NCI-H146 (cell line): ENCODE measurements around the gene UTP18.
"Not testable (repeated sequence)": the region's sequence is repeated elsewhere in the genome, so short reads cannot be mapped to it uniquely, and the experiment has no call there.

Experiments used
- DNase-seq: peaks from one replicate; lab custom pipeline; 2025; lab: John Stamatoyannopoulos, UW

UTP18 gene

DNA sequence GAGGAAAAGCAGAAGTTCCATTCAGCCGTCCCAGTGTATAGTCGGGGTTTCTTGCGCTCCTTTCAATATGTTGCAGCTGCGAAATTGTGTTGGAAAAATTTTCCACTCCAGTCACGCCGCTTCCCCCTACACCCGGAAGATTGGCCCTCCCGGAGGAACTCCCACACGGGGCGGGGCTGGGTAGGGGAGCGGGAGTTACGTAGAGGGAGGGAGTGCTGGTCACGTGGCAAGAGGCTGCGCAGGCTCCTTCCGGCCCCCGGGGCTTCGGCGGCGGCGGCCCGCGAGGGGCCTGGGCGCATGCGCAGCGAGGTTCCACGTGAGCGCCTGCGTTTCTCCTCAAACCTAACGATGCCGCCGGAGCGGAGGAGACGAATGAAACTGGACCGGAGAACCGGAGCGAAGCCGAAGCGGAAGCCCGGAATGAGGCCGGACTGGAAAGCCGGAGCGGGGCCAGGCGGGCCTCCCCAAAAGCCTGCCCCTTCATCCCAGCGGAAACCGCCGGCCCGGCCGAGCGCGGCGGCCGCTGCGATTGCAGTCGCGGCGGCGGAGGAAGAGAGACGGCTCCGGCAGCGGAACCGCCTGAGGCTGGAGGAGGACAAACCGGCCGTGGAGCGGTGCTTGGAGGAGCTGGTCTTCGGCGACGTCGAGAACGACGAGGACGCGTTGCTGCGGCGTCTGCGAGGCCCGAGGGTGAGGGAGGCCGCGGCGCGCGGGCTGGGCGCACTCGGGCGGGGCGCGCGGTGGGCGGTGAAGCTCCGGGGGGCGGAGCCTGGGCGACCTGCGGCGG, at the start of gene UTP18:
TSS of gene UTP18 (plus strand) at position 310 of the 787 bp plus-strand sequence. CDS start at position 349, 39 bp downstream.
- DNase-seq = peak; percentile 97

DNA sequence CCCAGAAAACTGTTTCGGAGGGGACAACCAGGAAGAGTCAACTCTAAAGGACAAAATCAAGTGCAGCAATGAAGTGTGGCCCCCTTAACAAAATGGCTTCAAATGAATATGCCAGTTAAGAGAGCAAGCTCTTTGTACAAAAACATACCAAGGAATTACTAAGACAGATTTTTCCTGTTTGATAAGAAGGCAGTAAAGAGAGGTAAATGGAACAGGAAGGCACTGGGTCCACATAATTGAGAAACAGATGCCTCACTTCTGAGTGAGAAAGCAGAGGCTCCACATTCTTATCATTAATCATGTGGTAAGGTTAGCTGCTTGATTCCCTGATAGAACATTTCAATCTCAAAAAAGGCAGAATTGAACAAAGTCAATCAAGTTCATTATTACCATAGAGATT, 45.4 kb upstream of the UTP18 start:
- DNase-seq = no peak

DNA sequence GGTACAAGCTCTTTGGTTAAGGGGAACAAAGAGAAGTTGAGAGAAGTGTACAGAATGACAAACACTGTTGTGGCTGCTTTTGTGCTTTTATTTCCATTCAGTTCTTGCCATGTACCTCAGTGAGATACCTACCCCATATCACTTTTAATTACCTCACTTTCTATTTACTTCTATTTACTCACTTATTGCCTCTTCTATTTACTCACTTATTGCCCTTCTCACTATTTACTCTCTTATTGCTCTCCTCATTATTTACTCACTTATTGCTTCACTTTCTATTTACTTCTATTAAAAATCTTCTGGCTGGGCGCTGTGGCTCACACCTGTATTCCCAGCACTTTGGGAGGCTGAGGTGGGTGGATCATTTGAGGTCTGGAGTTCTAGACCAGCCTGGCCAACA, 42.4 kb upstream of the UTP18 start:
- DNase-seq = no peak

DNA sequence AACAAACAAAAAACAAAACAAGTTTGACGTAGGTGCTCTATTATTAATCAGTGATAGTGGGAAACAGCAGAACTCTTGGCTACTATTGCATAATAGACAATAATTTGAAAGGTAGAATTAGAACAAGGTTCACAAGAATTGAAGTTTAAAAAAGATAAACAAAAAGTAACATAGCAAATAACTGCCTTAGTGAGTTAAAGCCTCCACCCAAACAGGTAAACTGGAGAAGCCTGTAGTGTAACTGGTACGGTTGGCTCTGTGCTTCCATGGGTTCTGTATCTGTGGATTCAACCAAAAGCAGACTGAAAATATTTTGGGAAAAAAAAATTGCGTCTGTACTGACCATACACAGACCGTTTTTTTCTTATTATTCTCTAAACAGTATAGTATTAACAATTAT, 39.0 kb upstream of the UTP18 start:
- no peak for DNase-seq

GRCh38 chr17:51224402-51225262, 35.7 kb upstream of the UTP18 start:
- DNase-seq = no peak

DNA sequence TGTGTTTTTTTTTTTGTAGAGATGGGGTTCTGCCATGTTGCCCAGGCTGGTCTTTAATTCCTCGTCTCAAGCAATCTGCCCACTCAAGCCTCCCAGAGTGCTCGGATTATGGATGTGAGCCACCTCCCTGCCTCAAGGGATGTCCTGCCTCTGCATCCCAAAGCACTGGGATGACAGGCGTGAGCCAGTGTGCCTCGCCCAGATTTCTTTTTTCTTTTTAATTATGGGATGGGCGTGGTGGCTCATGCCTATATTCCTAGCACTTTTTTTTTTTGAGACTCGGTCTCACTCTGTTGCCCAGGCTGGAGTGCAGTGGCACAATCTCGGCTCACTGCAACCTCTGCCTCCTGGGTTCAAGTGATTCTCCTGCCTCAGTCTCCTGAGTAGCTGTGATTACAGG, 34.8 kb upstream of the UTP18 start:
- DNase-seq = not testable (repeated sequence)

DNA sequence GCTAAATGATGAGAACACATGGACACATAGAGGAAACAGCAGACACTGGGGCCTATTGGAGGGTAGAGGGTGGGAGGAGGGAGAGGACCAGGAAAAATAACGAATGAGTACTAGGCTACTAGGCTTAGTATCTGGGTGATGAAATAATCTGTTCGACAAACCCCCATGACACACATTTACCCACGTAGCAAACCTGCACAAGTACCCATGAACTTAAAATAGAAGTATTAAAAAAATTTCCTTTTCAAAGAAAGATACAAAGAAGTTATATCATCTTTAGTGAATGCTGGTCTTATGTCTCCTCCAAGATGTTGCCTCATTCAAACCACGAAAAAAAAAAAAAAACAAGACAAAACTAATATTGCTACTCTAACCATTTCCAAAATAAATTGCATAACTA, 32.2 kb upstream of the UTP18 start:
- no peak for DNase-seq

DNA sequence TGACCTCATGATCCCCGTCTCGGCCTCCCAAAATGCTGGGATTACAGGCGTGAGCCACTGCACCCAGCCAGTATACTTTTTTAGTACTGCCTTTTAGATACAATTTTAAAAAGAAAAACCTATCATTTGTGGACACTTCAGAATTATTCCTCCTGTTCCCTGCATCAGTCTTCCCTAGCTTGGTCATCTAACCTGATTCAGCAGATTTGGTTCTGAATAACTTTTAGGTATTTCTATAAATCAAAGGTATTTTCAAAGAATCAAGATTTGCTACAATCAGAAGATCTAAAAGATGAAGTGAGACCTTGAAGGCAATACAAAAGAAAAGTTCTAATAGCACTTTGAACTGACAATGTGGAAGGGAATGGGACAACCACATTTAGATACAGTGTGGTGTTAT, 30.5 kb upstream of the UTP18 start:
- no peak for DNase-seq

GRCh38 chr17:51230306-51230705, 30.0 kb upstream of the UTP18 start:
- DNase-seq = no peak

- no peak for DNase-seq
These were observed 28.3 kb upstream of the UTP18 start for GRCh38 chr17:51231999-51232398.

DNA sequence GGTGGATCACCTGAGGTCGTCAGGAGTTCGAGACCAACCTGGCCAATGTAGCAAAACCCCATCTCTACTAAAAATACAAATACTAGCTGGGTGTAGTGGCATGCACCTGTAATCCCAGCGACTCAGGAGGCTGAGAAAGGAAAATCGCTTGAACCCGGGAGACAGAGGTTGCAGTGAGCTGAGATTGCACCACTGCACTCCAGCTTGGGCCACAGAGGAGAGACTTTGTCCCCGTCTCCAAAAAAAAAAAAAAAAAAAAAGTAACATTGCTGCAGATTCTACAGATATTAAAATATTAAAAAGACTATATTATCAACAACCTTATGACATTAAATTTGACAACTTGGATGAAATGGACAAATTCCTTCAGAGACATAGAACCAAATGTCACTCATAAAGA, 26.2 kb upstream of the UTP18 start:
- no peak for DNase-seq

DNA sequence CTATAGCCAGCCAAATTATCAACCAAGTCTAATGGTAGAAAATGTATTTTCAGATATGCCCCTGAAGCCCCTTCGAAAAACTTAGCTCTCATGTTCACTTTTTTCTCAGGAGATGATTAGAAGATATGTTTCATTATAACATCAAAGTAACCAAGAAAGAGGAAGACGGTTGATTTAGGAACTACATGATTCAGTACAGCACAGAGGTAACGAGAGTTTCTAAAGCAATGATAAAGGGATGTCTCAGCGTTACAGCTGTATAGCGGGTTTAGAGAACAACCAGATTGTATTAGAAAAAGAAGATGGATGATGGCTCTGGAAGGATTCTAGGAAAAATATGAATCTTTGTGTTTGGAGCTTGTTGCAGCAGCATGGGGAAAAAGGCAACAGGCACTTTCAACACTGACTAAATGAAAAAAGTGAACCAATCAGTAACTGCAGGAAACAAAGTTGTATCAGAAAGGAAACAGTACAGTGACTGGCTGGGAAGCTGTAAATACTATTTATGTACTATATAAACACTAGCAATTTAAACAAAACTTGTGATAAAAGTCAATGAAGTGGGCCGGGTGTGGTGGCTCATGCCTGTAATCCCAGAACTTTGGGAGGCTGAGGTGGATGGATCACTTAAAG, 22.0 kb upstream of the UTP18 start:
- DNase-seq = no peak

DNA sequence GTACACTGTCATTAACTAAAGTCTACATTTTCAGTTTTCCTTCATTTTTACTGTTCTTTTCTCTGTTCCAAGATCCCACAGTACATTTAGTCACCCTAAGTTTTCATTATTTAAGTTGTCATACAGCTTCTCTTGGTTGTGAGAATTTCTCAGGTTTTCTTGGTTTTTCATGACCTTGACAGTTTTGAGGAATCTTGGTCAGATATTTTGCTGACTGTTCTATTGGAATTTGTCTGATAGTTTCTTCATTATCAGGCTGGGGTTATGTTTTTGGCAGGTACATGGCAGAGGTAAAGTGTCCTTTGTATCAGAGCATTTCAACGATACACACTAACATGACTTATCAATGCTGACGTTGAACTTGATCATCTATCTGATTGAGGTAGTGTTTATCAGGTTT, 20.1 kb upstream of the UTP18 start:
- no peak for DNase-seq

GRCh38 chr17:51244041-51244440, 16.3 kb upstream of the UTP18 start:
- no peak for DNase-seq

- no peak for DNase-seq
These were observed 14.8 kb upstream of the UTP18 start for GRCh38 chr17:51245535-51245934.

DNA sequence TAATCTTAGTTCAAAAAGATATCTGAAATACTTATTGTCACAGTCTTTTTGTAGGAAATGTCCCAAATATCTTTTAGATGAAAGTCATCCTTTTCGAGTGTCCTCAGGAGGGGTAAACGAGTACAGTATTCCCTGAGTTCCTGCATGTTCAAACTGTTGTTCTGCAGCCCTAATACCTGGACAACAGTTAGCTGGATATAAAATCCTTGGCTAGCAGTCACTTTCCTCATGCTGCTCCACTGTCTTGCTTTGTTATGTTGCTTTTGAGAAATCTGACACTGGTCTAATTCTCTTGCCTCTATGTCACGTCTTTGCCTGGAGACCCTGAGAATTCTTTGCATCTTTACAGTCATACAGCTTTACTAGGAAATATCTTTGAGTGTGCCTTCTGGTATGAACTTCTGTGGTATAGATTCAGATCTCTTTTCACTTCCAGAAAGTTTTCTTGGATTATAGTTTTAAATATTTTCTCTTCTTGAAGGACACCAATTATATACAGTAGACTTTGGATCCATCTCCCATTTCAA, 10.0 kb upstream of the UTP18 start:
- no peak for DNase-seq

DNA sequence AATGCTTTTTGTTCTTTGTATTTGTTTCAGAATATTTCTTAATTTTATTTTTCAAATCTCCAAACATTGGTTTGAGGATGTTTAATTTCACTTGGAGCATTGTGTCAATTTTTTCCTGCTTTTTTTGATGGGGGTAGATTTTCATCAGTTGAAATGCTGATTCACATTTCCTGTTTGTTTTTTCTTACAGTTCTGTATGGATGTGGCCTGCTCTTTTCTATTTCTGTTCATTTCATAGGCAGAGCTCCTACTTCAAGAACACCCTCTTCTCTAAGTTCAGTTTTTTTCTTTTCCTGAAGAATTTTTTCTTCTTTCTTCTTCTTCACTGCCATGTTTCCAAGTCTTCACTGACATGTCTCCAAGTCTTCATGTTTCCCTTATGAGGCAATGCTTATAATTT, 9.3 kb upstream of the UTP18 start:
- no peak for DNase-seq

DNA sequence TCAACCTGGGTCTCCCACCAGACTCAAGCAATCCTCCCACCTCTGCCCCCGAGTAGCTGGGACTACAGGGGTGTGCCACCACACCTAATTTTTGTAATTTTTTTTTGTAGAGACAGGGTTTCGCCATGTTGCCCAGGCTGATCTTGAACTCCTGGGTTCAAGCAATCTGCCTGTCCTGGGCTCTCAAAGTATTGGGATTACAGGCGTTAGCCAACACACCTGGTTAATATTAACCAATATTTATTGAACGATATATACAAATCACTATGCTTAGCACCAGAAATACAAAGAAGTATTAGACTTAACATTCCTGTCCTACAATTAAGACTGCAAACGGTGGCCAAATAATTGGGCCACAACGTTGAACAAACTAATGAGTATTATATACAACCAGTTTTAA, 4.7 kb upstream of the UTP18 start:
- no peak for DNase-seq

DNA sequence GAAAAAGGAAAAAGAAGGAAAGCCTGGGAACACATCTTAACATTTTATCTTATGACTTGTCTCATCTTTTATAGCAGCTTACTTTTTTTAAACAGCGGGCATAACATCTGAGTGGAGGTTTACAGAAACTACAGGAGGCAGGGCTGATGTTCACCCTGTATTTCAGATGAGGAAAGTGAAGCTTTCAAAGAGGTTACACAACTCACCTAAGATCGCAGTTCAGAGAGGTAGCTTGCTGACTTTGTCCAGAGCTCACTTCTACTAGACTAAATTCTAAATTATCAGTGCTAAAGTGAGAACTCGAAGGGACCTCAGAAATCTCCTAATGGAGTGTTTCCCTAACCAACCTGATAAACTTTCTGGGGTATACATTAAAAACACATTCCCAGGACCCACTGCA, 4.2 kb upstream of the UTP18 start:
- no peak for DNase-seq

DNA sequence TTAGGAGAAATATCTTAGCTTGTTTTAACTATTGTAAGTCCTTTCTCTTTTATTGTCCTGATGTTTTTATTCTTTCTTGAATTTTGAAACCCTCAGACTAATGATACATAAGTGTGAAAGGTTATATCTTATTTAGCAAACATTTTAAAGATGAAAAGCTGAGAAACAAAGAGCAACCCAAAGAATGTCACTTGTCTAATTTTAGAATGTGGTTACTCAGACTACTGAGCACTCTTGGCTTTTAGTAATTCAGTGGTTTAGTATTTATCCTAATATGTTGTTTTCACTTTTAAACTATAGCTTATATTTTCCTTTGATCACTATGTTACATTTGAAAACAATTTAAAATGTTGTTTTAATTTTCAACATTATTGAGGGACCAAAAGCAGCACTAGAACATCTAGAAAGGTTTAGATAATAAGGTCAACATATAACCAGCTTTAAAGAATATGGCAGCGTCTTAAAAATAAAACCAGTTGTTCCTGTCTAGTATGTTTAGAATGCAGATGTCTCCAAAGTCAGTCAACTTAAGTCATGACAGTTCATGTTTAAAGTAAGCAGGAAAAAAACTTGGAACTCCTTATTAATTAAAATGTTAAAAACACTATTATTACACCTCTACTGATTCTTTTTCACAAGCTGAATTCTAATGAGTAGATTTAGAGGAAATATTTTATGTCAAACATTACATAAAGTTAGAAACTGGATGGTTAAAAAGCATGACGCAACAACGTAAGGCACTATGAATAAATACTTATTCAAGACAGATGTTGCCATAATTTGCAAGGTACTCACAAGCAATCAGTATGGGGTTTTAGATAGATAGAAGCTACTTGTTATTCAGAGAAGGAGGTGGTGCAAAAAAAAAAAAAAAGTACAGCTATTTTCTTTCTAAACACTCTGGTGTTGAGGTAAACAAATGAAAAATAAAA, 2.9 kb upstream of the UTP18 start:
- no peak for DNase-seq

GRCh38 chr17:51258756-51259563, 1.4 kb upstream of the UTP18 start:
- peak; percentile 24 for DNase-seq
